PC-9 (cell line): ENCODE results near the gene HLCS.

ENCODE experiments used
- CTCF ChIP-seq: fragments of 200-600 bp; sonication (generic); conservative IDR thresholded peaks from 2 replicates; pipeline ENCODE4 v1.6.1; 2017; ENCODE audit warnings: mixed run types, antibody characterized with exemption, mild to moderate bottlenecking, moderate library complexity
- EZH2 ChIP-seq: fragments of 200-600 bp; sonication (generic); IDR thresholded peaks from 2 replicates; pipeline ENCODE4 v1.8.0; 2017; ENCODE audit warnings: antibody characterized with exemption, low read depth

- no peak for TF ChIP-seq CTCF
- no peak for TF ChIP-seq EZH2
Measured at GRCh38 chr21:36987845-36988244, 21.4 kb upstream of the HLCS start.
